Measurements from ENCODE around the gene INIP. TPM values are rescaled to one million over a fixed set of nuclear protein-coding genes. Genes with fewer than 3 reads are reported as not detected.

INIP gene
- total and polyA plus RNA-seq, 7 experiments from 2014 or later, result 13.8 to 63.1 (median 32.2) TPM

Other genes with a start within 250 kb of the INIP start
- 1 to 10 TPM; 6.2 to 8.3 (median 7.0) TPM for gene KIAA1958, start 231.3 kb downstream of the INIP start, total RNA-seq
- 1 to 10 TPM; 3.2 to 5.4 TPM for gene KIAA1958, start 231.3 kb downstream of the INIP start, polyA plus RNA-seq
- 10 to 100 TPM in 1 of 5 experiments, 1 to 10 TPM in 4; 6.6 to 15.8 (median 9.2) TPM for gene SNX30, start 32.6 kb upstream of the INIP start, total RNA-seq
- 1 to 10 TPM in 1 of 2 donors, under 1 TPM in 1; 0.98 to 1.8 TPM for gene SNX30, start 32.6 kb upstream of the INIP start, polyA plus RNA-seq
- 1 to 10 TPM in 1 of 5 experiments, under 1 TPM in 1, not detected in 3; 0.27 to 4.1 TPM for gene SLC46A2, start 172.8 kb upstream of the INIP start, total RNA-seq
- gene SLC46A2, start 172.8 kb upstream of the INIP start, polyA plus RNA-seq, result under 1 TPM in 1 of 2 donors, not detected in 1; 0.12 TPM